K562 (cell line): ENCODE results near the gene EVC.

Experiments
- CBX8 ChIP-seq: fragments of 200-600 bp; sonication (generic); IDR thresholded peaks from 2 replicates; pipeline ENCODE4 v1.6.1; 2012; ENCODE audit warnings: borderline replicate concordance, mixed run types, low read depth, mild to moderate bottlenecking, moderate library complexity, mixed read lengths, low read length, control low read depth, inconsistent platforms; ENCODE audit not compliant: poor library complexity, severe bottlenecking; ENCODE audit errors: extremely low read depth
- EP300 ChIP-seq: IDR thresholded peaks from 2 replicates; pipeline ENCODE4 v1.6.1; 2012; ENCODE audit warnings: low read length, improper control_type of control experiment
- GATA2 ChIP-seq: sonication (generic); formaldehyde crosslinking; IDR thresholded peaks from 2 replicates; pipeline ENCODE4 v1.4.0; 2020; ENCODE audit warnings: mild to moderate bottlenecking, missing genetic modification reagents
- MAX ChIP-seq: sonication (generic); formaldehyde crosslinking; IDR thresholded peaks from 2 replicates; pipeline ENCODE4 v1.9.0; 2022; ENCODE audit warnings: mild to moderate bottlenecking, missing genetic modification reagents
- NR2C2 ChIP-seq, 2 experiments: fragments of 200-800 bp in 1 of 2; sonication (Bioruptor generic) in 1 of 2; sonication (generic) in 1 of 2; formaldehyde crosslinking in 1 of 2; IDR thresholded peaks; 2 replicates each; pipeline versions ENCODE4 v1.6.1 to v1.8.0; 2016 to 2022; ENCODE audit warnings: mild to moderate bottlenecking in 1 of 2, missing compliant biosample characterization in 1 of 2, missing genetic modification characterization in 1 of 2, missing genetic modification reagents in 1 of 2
- POLR2A ChIP-seq: fragments of 450-650 bp; conservative IDR thresholded peaks from 2 replicates; pipeline ENCODE4 v1.6.1; 2016
- SMAD3 ChIP-seq: fragments of 450-650 bp; formaldehyde crosslinking; conservative IDR thresholded peaks from 2 replicates; pipeline ENCODE4 v1.4.0; 2020; ENCODE audit warnings: mild to moderate bottlenecking
- YY1 ChIP-seq, 3 experiments: IDR thresholded peaks; 2 replicates each; pipeline ENCODE4 v1.6.1; 2011; ENCODE audit warnings: low read length in 2 of 3, mild to moderate bottlenecking in 2 of 3, moderate library complexity in 2 of 3, borderline replicate concordance in 1 of 3, control low read depth in 1 of 3, low read depth in 1 of 3; ENCODE audit not compliant: insufficient read depth in 3 of 3, insufficient replicate concordance in 2 of 3, control insufficient read depth in 1 of 3, insufficient read length in 1 of 3; ENCODE audit errors: extremely low read depth in 1 of 3
- ZBTB11 ChIP-seq, 3 experiments: fragments of 200-800 bp in 1 of 3; fragments of 250-450 bp in 1 of 3; fragments of 450-650 bp in 1 of 3; sonication (Bioruptor Pico) in 1 of 3; sonication (Bioruptor generic) in 1 of 3; formaldehyde crosslinking in 1 of 3; IDR thresholded peaks; 2 replicates each; pipeline versions ENCODE4 v1.6.1 to v1.8.0; 2016 to 2022; ENCODE audit warnings: mild to moderate bottlenecking in 2 of 3, missing genetic modification characterization in 2 of 3, missing compliant biosample characterization in 1 of 3, moderate library complexity in 1 of 3
- ZNF253 ChIP-seq: fragments of 250-450 bp; sonication (Bioruptor Pico); conservative IDR thresholded peaks from 2 replicates; pipeline ENCODE4 v1.6.1; 2021; ENCODE audit warnings: mild to moderate bottlenecking
- ZNF274 ChIP-seq: IDR thresholded peaks from 2 replicates; pipeline ENCODE4 v1.6.1; 2011; ENCODE audit warnings: low read depth, mild to moderate bottlenecking, low read length, moderate library complexity, borderline replicate concordance
- ZNF512 ChIP-seq: IDR thresholded peaks from 2 replicates; pipeline ENCODE4 v1.6.1; 2016; ENCODE audit warnings: missing genetic modification characterization, missing compliant biosample characterization
- ZNF785 ChIP-seq: fragments of 250-450 bp; sonication (Bioruptor Pico); IDR thresholded peaks from 2 replicates; pipeline ENCODE4 v1.4.0; 2020; ENCODE audit warnings: mild to moderate bottlenecking
- TF ChIP-seq, protein P1 (sequence below), 3 experiments: IDR thresholded peaks in 2 of 3; conservative IDR thresholded peaks in 1 of 3; 2 replicates each; pipeline ENCODE4 v1.5.1; 2011 to 2012; ENCODE audit warnings: low read length in 3 of 3, mild to moderate bottlenecking in 3 of 3, control low read depth in 2 of 3, improper control_type of control experiment in 1 of 3, inconsistent platforms in 1 of 3, low read depth in 1 of 3, mixed read lengths in 1 of 3, moderate library complexity in 1 of 3; ENCODE audit not compliant: insufficient read depth in 2 of 3

- TF ChIP-seq GATA2 (CRISPR knock-in tag) (no peak), YY1 (IDR thresholded peaks at IDR 0.05; ENCODE audit: borderline replicate concordance in 1 of 3, control insufficient read depth in 1 of 3, extremely low read depth in 1 of 3, insufficient read depth in 3 of 3, insufficient read length in 1 of 3, insufficient replicate concordance in 2 of 3, low read depth in 1 of 3, low read length in 2 of 3) (no peak), ZBTB11 (CRISPR knock-in tag; IDR thresholded peaks at IDR 0.05) (no peak), ZNF253 (CRISPR knock-in tag) (no peak), ZNF274 (no peak), CBX8 (no peak), ZNF512 (tag) (no peak), NR2C2 (CRISPR knock-in tag; IDR thresholded peaks at IDR 0.05) (no peak), NR2C2 (tag; IDR thresholded peaks at IDR 0.05) (no peak), ZNF785 (CRISPR knock-in tag) (no peak), SMAD3 (CRISPR knock-in tag) (no peak), POLR2A (no peak), MAX (CRISPR knock-in tag) (no peak), EP300 (no peak)
- TF ChIP-seq, protein P1, sequence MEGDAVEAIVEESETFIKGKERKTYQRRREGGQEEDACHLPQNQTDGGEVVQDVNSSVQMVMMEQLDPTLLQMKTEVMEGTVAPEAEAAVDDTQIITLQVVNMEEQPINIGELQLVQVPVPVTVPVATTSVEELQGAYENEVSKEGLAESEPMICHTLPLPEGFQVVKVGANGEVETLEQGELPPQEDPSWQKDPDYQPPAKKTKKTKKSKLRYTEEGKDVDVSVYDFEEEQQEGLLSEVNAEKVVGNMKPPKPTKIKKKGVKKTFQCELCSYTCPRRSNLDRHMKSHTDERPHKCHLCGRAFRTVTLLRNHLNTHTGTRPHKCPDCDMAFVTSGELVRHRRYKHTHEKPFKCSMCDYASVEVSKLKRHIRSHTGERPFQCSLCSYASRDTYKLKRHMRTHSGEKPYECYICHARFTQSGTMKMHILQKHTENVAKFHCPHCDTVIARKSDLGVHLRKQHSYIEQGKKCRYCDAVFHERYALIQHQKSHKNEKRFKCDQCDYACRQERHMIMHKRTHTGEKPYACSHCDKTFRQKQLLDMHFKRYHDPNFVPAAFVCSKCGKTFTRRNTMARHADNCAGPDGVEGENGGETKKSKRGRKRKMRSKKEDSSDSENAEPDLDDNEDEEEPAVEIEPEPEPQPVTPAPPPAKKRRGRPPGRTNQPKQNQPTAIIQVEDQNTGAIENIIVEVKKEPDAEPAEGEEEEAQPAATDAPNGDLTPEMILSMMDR (IDR thresholded peaks at IDR 0.05 in 2 of 3, conservative IDR thresholded peaks at IDR 0.05 in 1 of 3; ENCODE audit: insufficient read depth in 2 of 3, low read depth in 1 of 3, low read length in 3 of 3), result no peak
Measured at GRCh38 chr4:5798462-5798861, 87.5 kb downstream of the EVC start.
